SK-N-MC (cell line): Measurements from ENCODE around the gene AUTS2.

ENCODE experiments used
- EZH2 ChIP-seq: fragments of 200-600 bp; sonication (generic); IDR thresholded peaks from one replicate; pipeline ENCODE4 v1.6.1; 2017; ENCODE audit warnings: antibody characterized with exemption
- POLR2AphosphoS5 ChIP-seq: IDR thresholded peaks from 2 replicates; pipeline ENCODE4 v1.6.1; 2012; ENCODE audit warnings: mild to moderate bottlenecking, low read depth, low read length, borderline replicate concordance

DNA sequence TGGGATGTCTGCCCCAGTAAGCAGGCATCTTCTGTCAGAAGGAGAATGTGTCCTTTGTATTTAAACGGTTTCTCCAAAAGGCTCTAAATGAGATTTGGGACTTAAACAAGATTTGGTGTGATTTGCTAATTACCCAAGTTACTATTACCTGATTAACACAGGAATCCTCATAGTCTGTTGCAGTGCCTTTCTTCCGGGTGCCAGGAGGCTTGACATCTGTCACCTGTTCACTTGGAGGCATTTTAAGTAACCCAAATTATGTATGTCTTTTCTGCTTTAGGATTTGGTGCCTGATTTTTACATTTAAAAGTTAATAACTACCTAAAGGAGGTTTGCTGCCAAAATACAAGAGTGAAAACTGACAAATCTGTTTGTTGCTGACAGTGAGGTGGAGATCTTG is 945.7 kb downstream of the AUTS2 start:
- no peak for TF ChIP-seq EZH2
- TF ChIP-seq POLR2AphosphoS5, result no peak
